Osteocyte (in vitro differentiated cells): ENCODE measurements around the gene ATXN1. TPM values are rescaled to one million over a fixed set of nuclear protein-coding genes. Genes with fewer than 3 reads are reported as not detected.

ENCODE experiments used
- DNase-seq: peaks from one replicate; pipeline ENCODE4 v3.0.0; 2021; ENCODE audit warnings: mixed read lengths; ENCODE audit not compliant: unreplicated experiment; ENCODE audit errors: extremely low spot score
- H3K27ac Mint-ChIP-seq: one replicate; pipeline ENCODE4 v1.8.0; 2021; ENCODE audit warnings: mild to moderate bottlenecking, mixed read lengths; ENCODE audit not compliant: unreplicated experiment
- H3K27me3 Mint-ChIP-seq: one replicate; pipeline ENCODE4 v1.8.0; 2021; ENCODE audit warnings: mixed read lengths; ENCODE audit not compliant: unreplicated experiment
- H3K36me3 Mint-ChIP-seq: one replicate; pipeline ENCODE4 v1.8.0; 2021; ENCODE audit warnings: mixed read lengths; ENCODE audit not compliant: unreplicated experiment
- H3K4me1 Mint-ChIP-seq: one replicate; pipeline ENCODE4 v1.8.0; 2021; ENCODE audit warnings: mixed read lengths; ENCODE audit not compliant: unreplicated experiment
- H3K4me3 Mint-ChIP-seq: one replicate; pipeline ENCODE4 v1.8.0; 2021; ENCODE audit warnings: mild to moderate bottlenecking, moderate library complexity, mixed read lengths; ENCODE audit not compliant: unreplicated experiment
- H3K9me3 Mint-ChIP-seq: one replicate; pipeline ENCODE4 v1.8.0; 2021; ENCODE audit warnings: mixed read lengths; ENCODE audit not compliant: unreplicated experiment
- CTCF ChIP-seq: fragments of 200-600 bp; sonication (generic); IDR thresholded peaks from 2 replicates; pipeline ENCODE4 v1.5.0; 2021; ENCODE audit warnings: antibody characterized with exemption, mild to moderate bottlenecking, moderate library complexity
- total RNA-seq: library from RNA; stranded (reverse); gene quantifications from 2 replicates; pipeline ENCODE4 v1.2.1, GENCODE V29; 2021

The ATXN1 gene
- total RNA-seq, 1 donor from 2014 or later: 54.4 TPM

GRCh38 chr6:16575655-16576054, 185.6 kb downstream of the ATXN1 start:
- no peak for TF ChIP-seq CTCF
- Mint-ChIP-seq H3K9me3 (no peaks in the 10 kb centered on the region), H3K4me3 (no peak overlapping the region), H3K27ac (no peak overlapping the region), H3K27me3 (no peaks in the 10 kb centered on the region), H3K4me1 (peaks cover 2% of the 10 kb centered on the region), H3K36me3 (peaks cover 12% of the 10 kb centered on the region)
- DNase-seq: no peak

GRCh38 chr6:16572943-16573342, 188.3 kb downstream of the ATXN1 start:
- Mint-ChIP-seq H3K27ac (no peak overlapping the region), H3K4me3 (no peak overlapping the region), H3K9me3 (no peaks in the 10 kb centered on the region), H3K4me1 (peaks cover 2% of the 10 kb centered on the region), H3K36me3 (peaks cover 23% of the 10 kb centered on the region), H3K27me3 (no peaks in the 10 kb centered on the region)
- no peak for DNase-seq
- TF ChIP-seq CTCF: no peak

GRCh38 chr6:16572317-16572716, 188.9 kb downstream of the ATXN1 start:
- Mint-ChIP-seq H3K27ac (no peak overlapping the region), H3K4me1 (peaks cover 2% of the 10 kb centered on the region), H3K36me3 (peaks cover 24% of the 10 kb centered on the region), H3K9me3 (no peaks in the 10 kb centered on the region), H3K27me3 (no peaks in the 10 kb centered on the region), H3K4me3 (no peak overlapping the region)
- DNase-seq: no peak
- TF ChIP-seq CTCF: no peak

- DNase-seq: no peak
- no peak overlapping the region for H3K27ac Mint-ChIP-seq
- TF ChIP-seq CTCF: no peak
These were observed 190.3 kb downstream of the ATXN1 start for GRCh38 chr6:16570946-16571345.

GRCh38 chr6:16570221-16570553, 191.1 kb downstream of the ATXN1 start:
- H3K27me3 Mint-ChIP-seq: no peaks in the 10 kb centered on the region
- no peaks in the 10 kb centered on the region for H3K4me1 Mint-ChIP-seq
- no peaks in the 10 kb centered on the region for H3K9me3 Mint-ChIP-seq
- no peak overlapping the region for H3K27ac Mint-ChIP-seq
- peaks cover 23% of the 10 kb centered on the region for H3K36me3 Mint-ChIP-seq
- no peak overlapping the region for H3K4me3 Mint-ChIP-seq
- no peak for TF ChIP-seq CTCF
- DNase-seq: no peak

More at GRCh38 chr6:16570946-16571345, 190.3 kb downstream of the ATXN1 start:
- Mint-ChIP-seq H3K4me1 (no peaks in the 10 kb centered on the region), H3K27me3 (no peaks in the 10 kb centered on the region), H3K9me3 (no peaks in the 10 kb centered on the region), H3K36me3 (peaks cover 24% of the 10 kb centered on the region), H3K4me3 (no peak overlapping the region)
